Measurements from ENCODE around the gene KCTD15.

Gene KCTD15

GRCh38 chr19:33810821-33811220 is 14.2 kb downstream of the KCTD15 start:
- TF ChIP-seq CTCF (conservative IDR thresholded peaks at IDR 0.05) (no peak), ZFX (IDR thresholded peaks at IDR 0.05) (no peak)
- no peak overlapping the region for H3K27ac ChIP-seq

- no peak for TF ChIP-seq CTCF (conservative IDR thresholded peaks at IDR 0.05)
- TF ChIP-seq ZFX (IDR thresholded peaks at IDR 0.05), result no peak
- no peak overlapping the region for H3K27ac ChIP-seq
Measured at GRCh38 chr19:33811246-33811645, 14.6 kb downstream of the KCTD15 start.

- H3K27ac ChIP-seq, result no peak overlapping the region
Measured at GRCh38 chr19:33811736-33812387, 15.2 kb downstream of the KCTD15 start.

GRCh38 chr19:33812388-33813330 is 16.0 kb downstream of the KCTD15 start:
- TF ChIP-seq ZFX (IDR thresholded peaks at IDR 0.05) (no peak), CTCF (conservative IDR thresholded peaks at IDR 0.05) (no peak)
- no peak overlapping the region for H3K27ac ChIP-seq

More at GRCh38 chr19:33811736-33812387, 15.2 kb downstream of the KCTD15 start:
- TF ChIP-seq CTCF (conservative IDR thresholded peaks at IDR 0.05), result no peak
- TF ChIP-seq ZFX (IDR thresholded peaks at IDR 0.05), result no peak

- peak overlapping the region; percentile 52 for H3K27ac ChIP-seq
- TF ChIP-seq ZFX (IDR thresholded peaks at IDR 0.05) (no peak), CTCF (conservative IDR thresholded peaks at IDR 0.05) (no peak)
Measured at GRCh38 chr19:33813391-33814101, 16.9 kb downstream of the KCTD15 start.

GRCh38 chr19:33814181-33815165 is 17.8 kb downstream of the KCTD15 start:
- peak overlapping the region; percentile 52 for H3K27ac ChIP-seq
- no peak for TF ChIP-seq ZFX (IDR thresholded peaks at IDR 0.05)
- no peak for TF ChIP-seq CTCF (conservative IDR thresholded peaks at IDR 0.05)

All from C4-2B (cell line).